ENCODE measurements around the gene NACAD. TPM values are rescaled to one million over a fixed set of nuclear protein-coding genes. Genes with fewer than 3 reads are reported as not detected.

Gene NACAD
- total and polyA plus RNA-seq, 8 donors, result 0.31 to 3.5 (median 1.2) TPM

GRCh38 chr7:45078125-45078681, 10.6 kb downstream of the NACAD start:
- Histone ChIP-seq H3K4me1 (no peaks in the 10 kb centered on the region), H3K36me3 (peaks cover 0 to 20% (median 5%) of the 10 kb centered on the region in 3 donors), H3K9me3 (no peaks in the 10 kb centered on the region), H3K27ac (no peak overlapping the region), H3K27me3 (no peaks in the 10 kb centered on the region), H3K4me3 (no peak overlapping the region)
- DNase-seq (peak in 1 of 6 donors; percentile 25), FAIRE-seq (no peak), ATAC-seq (no peak)
- WGBS, 2 donors, result 55 to 68% methylated on average over 8 of the region's 8 CpGs
- TF ChIP-seq CTCF (IDR thresholded peaks at IDR 0.05), result no peak
- intact Hi-C loops (cut with DNase I), result no loop called here

- 82 to 95% methylated on average over 9 of the region's 9 CpGs for whole genome bisulfite sequencing, 2 donors
- DNase-seq (peak in 1 of 6 donors; percentile 16), FAIRE-seq (no peak), ATAC-seq (no peak)
- H3K4me1 ChIP-seq, result no peaks in the 10 kb centered on the region
- no peak overlapping the region for H3K27ac ChIP-seq
- no peak for TF ChIP-seq CTCF (IDR thresholded peaks at IDR 0.05)
- no peaks in the 10 kb centered on the region for H3K27me3 ChIP-seq
- peaks cover 0 to 20% (median 5%) of the 10 kb centered on the region in 3 donors for H3K36me3 ChIP-seq
- no peak overlapping the region for H3K4me3 ChIP-seq
- H3K9me3 ChIP-seq, result no peaks in the 10 kb centered on the region
- intact Hi-C loops (cut with DNase I), result no loop called here
Observed at GRCh38 chr7:45077579-45077978, 11.2 kb downstream of the NACAD start.

- intact Hi-C loops (cut with DNase I), result no loop called here
- Histone ChIP-seq H3K4me3 (no peak overlapping the region), H3K9me3 (no peaks in the 10 kb centered on the region), H3K27ac (no peak overlapping the region), H3K27me3 (no peaks in the 10 kb centered on the region), H3K36me3 (peaks cover 0 to 20% (median 5%) of the 10 kb centered on the region in 3 donors), H3K4me1 (no peaks in the 10 kb centered on the region)
- WGBS, 2 donors, result 92 to 94% methylated on average over 5 of the region's 5 CpGs
- ATAC-seq (no peak), DNase-seq (no peak), FAIRE-seq (no peak)
- no peak for TF ChIP-seq CTCF (IDR thresholded peaks at IDR 0.05)
Observed at GRCh38 chr7:45076946-45077345, 11.8 kb downstream of the NACAD start.

GRCh38 chr7:45075871-45076796, 12.6 kb downstream of the NACAD start:
- TF ChIP-seq CTCF (IDR thresholded peaks at IDR 0.05), result no peak
- 93 to 95% methylated on average over 35 of the region's 35 CpGs for WGBS, 2 donors
- intact Hi-C loops (cut with DNase I), result no loop called here
- Histone ChIP-seq H3K4me3 (no peak overlapping the region), H3K4me1 (no peaks in the 10 kb centered on the region), H3K27ac (no peak overlapping the region), H3K36me3 (peaks cover 0 to 26% (median 5%) of the 10 kb centered on the region in 3 donors), H3K27me3 (no peaks in the 10 kb centered on the region), H3K9me3 (no peaks in the 10 kb centered on the region)
- peak in 1 of 6 donors; percentile 41 for DNase-seq
- no peak for ATAC-seq
- no peak for FAIRE-seq

- intact Hi-C loops (cut with DNase I), result no loop called here
- H3K27ac ChIP-seq, result no peak overlapping the region
- no peaks in the 10 kb centered on the region for H3K4me1 ChIP-seq
- FAIRE-seq (no peak), ATAC-seq (no peak), DNase-seq (no peak)
- H3K9me3 ChIP-seq, result no peaks in the 10 kb centered on the region
- no peaks in the 10 kb centered on the region for H3K27me3 ChIP-seq
- no peak overlapping the region for H3K4me3 ChIP-seq
- 88 to 95% methylated on average over 1 of the region's 1 CpG for WGBS, 2 donors
- no peak for TF ChIP-seq CTCF (IDR thresholded peaks at IDR 0.05)
- peaks cover 0 to 26% (median 5%) of the 10 kb centered on the region in 3 donors for H3K36me3 ChIP-seq
Observed at GRCh38 chr7:45075355-45075644, 13.5 kb downstream of the NACAD start.

Data from pancreas (tissue), 10 donors.